Naive B cell (primary cell): ENCODE measurements around the gene LGALS3BP. TPM values are rescaled to one million over a fixed set of nuclear protein-coding genes. Genes with fewer than 3 reads are reported as not detected.

Source experiments
- ATAC-seq, 2 donors: fragments of 150-1000 bp; cut with Tn5 transposase; 2 replicates each; pipeline ENCODE4 v1.10.0; 2021; ENCODE audit warnings: low read depth in 2 of 2, mild to moderate bottlenecking in 2 of 2, moderate library complexity in 2 of 2
- DNase-seq: peaks from one replicate; pipeline ENCODE4 v3.0.0; 2022
- H3K27ac Mint-ChIP-seq, 6 donors: one replicate each; pipeline ENCODE4 v1.8.0; 2020 to 2022; ENCODE audit warnings: mild to moderate bottlenecking in 6 of 6, mixed read lengths in 6 of 6, moderate library complexity in 5 of 6, inconsistent platforms in 2 of 6
- H3K27me3 Mint-ChIP-seq, 3 donors: one replicate each; pipeline ENCODE4 v1.8.0; 2021 to 2022; ENCODE audit warnings: mixed read lengths in 3 of 3, mild to moderate bottlenecking in 1 of 3
- H3K36me3 Mint-ChIP-seq, 2 donors: one replicate each; pipeline ENCODE4 v1.8.0; 2020 to 2022; ENCODE audit warnings: mixed read lengths in 2 of 2, inconsistent platforms in 1 of 2, mild to moderate bottlenecking in 1 of 2
- H3K4me1 Mint-ChIP-seq, 3 donors: one replicate each; pipeline ENCODE4 v1.8.0; 2020 to 2022; ENCODE audit warnings: mixed read lengths in 3 of 3, inconsistent platforms in 1 of 3, mild to moderate bottlenecking in 1 of 3, moderate library complexity in 1 of 3
- H3K4me3 Mint-ChIP-seq, 8 donors: one replicate each; pipeline ENCODE4 v1.8.0; 2020 to 2022; ENCODE audit warnings: mild to moderate bottlenecking in 8 of 8, mixed read lengths in 8 of 8, moderate library complexity in 8 of 8, inconsistent platforms in 2 of 8
- H3K9me3 Mint-ChIP-seq, 7 donors: one replicate each; pipeline ENCODE4 v1.8.0; 2020 to 2022; ENCODE audit warnings: mixed read lengths in 7 of 7, mild to moderate bottlenecking in 5 of 7, inconsistent platforms in 2 of 7, moderate library complexity in 1 of 7
- polyA plus RNA-seq, 6 donors: library from polyadenylated mRNA; unstranded; fragments of 300-500 nt; fragmentation: Illumina TruSeq; gene quantifications; one replicate each; pipeline ENCODE4 v1.2.3, GENCODE V29; 2021; ENCODE audit warnings: low read depth in 6 of 6

The LGALS3BP gene
- polyA plus RNA-seq, 6 donors from 2014 or later, result 1.2 to 17.1 (median 3.7) TPM

DNA sequence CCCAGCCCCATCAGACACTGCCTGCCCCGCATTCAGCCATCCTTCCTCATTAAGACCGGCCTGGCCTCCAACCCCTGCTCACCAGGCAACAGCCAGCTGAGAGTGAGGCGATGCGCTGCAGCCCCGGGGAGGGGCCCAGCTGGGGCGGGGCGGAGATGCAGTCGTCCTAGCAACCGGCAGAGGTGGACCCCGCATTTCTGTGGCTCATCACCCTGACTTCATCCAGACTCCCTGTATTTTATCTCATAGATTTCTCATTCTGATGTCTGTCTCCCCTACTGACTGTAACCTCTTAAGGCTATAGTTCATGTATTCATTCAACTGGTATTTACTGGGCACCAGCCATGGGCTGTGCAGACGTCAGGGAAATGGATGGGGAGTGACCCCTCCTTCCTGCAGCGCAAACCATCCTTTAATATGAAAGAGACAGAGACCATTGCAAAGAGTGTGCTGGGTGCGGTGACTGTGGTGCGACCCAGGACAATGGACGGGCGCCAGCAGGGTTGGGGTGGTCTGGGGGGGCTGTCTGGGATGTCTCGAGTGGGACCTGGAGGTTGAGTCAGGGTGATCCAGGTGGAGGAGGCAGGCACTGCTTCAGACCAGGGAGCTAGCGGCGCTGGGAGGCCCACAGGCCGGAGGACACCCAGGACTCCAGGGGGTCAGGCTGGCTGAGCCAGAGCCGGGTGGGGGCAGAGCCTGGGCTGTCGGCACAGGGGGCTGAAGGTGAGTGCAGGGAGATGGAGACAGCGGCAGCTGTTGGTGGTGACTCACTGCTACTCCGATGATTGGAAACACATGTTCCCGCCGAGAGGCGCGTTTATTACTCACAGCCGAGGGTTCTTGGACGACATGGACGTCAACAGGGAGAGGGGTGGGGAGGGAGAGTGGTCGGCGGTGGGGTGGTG lies 44.1 kb downstream of the LGALS3BP start:
- Mint-ChIP-seq H3K9me3 (no peaks in the 10 kb centered on the region), H3K27me3 (peaks cover 7 to 19% (median 18%) of the 10 kb centered on the region in 3 donors), H3K4me3 (no peak overlapping the region), H3K36me3 (no peaks in the 10 kb centered on the region), H3K4me1 (peaks cover 0 to 4% (median 0%) of the 10 kb centered on the region in 3 donors), H3K27ac (peak overlapping the region in 1 of 6 donors; percentile 48)
- DNase-seq (no peak), ATAC-seq (no peak)

- Mint-ChIP-seq H3K4me1 (peaks cover 0 to 4% (median 0%) of the 10 kb centered on the region in 3 donors), H3K27ac (peak overlapping the region in 1 of 6 donors; percentile 33)
These were observed 44.9 kb downstream of the LGALS3BP start for GRCh38 chr17:78934681-78935418.

DNA sequence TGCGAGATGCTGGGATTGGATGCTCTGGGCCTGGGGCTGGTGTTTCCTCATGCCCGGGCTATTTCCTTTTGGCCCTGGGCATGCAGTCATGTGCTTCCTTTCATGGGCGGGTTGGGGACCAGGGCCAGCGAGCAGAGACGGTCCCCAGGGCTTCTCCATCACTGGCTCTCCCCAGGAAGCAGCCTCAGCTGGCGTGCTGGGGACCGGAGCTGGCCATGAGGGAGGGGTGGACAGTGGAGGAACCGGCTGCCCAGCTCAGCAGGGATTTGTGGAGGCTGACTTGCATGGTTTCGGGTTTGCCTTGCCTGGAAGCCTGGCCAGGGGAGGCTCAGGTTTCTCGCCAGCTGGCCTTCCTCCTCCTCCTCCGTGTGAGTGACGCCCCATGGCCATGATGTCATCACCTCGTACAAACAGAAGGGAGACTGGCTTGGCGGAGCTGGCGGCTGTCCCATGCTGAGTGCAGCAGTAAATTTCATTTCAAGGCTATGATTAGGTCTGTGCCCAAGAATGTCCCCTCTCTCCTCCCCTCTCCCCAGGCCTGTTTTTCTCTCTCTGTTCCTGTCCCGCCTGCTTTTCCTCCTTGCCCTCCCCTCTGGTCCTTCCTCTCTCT lies 45.7 kb downstream of the LGALS3BP start:
- H3K27me3 Mint-ChIP-seq, result peaks cover 7 to 22% (median 19%) of the 10 kb centered on the region in 3 donors
- H3K4me1 Mint-ChIP-seq, result peaks cover 0 to 4% (median 0%) of the 10 kb centered on the region in 3 donors
- H3K27ac Mint-ChIP-seq, result no peak overlapping the region
- DNase-seq (no peak), ATAC-seq (no peak)
- no peaks in the 10 kb centered on the region for H3K36me3 Mint-ChIP-seq
- peak overlapping the region in 1 of 8 donors; percentile 32 for H3K4me3 Mint-ChIP-seq
- no peaks in the 10 kb centered on the region for H3K9me3 Mint-ChIP-seq

More at GRCh38 chr17:78934681-78935418, 44.9 kb downstream of the LGALS3BP start:
- peaks cover 7 to 19% (median 18%) of the 10 kb centered on the region in 3 donors for H3K27me3 Mint-ChIP-seq
- no peaks in the 10 kb centered on the region for H3K36me3 Mint-ChIP-seq
- ATAC-seq, result no peak
- H3K4me3 Mint-ChIP-seq, result no peak overlapping the region
- no peaks in the 10 kb centered on the region for H3K9me3 Mint-ChIP-seq
- no peak for DNase-seq

DNA sequence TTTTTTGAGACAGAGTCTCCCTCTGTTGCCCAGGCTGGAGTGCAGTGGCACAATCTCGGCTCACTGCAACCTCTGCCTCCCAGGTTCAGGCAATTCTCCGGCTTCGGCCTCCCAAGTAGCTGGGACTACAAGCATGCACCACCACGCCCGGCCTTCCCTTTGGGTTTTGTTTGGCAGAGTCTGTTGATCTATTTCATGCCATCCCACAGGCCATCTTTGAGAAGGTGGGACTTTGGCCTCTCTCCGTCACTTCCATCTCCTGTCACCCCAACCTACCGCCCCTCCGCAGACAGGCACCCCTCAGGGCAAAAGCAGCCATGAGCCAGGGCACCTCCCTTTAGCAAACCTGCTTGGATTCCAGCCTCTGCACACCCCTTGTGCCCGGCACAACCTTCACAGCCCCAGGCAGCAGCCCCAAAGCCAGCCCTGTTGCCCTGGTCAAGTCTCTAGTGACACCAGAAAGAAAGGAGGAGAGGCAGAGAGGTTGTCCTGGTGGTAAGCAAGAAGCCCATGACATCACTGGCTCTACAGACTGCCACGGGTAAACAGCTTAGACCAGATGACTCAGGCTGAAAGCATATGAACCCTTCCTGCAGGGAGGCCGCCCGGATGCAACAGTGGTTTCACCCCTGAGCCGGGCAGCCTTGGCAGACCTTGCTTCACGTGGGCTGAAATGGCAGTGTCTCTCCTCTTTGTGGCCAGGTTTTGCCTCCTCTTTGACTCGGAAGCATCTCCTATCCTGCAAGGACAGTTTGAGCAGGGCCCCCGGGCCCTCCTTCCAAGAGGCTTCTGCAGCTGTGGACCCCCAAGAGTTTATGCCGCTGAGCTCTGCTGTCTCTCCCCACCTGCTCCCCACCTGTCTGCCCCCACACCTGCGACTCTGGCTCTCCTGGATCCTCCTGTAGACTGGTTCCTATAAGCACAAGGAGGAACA lies 46.4 kb downstream of the LGALS3BP start:
- ATAC-seq, result peak in 1 of 2 donors; percentile 35
- peaks cover 7 to 27% (median 20%) of the 10 kb centered on the region in 3 donors for H3K27me3 Mint-ChIP-seq
- H3K27ac Mint-ChIP-seq, result peak overlapping the region in 1 of 6 donors; percentile 86
- H3K9me3 Mint-ChIP-seq, result no peaks in the 10 kb centered on the region
- no peaks in the 10 kb centered on the region for H3K36me3 Mint-ChIP-seq
- no peak overlapping the region for H3K4me3 Mint-ChIP-seq
- no peak for DNase-seq
- H3K4me1 Mint-ChIP-seq, result peaks cover 0 to 4% (median 0%) of the 10 kb centered on the region in 3 donors

DNA sequence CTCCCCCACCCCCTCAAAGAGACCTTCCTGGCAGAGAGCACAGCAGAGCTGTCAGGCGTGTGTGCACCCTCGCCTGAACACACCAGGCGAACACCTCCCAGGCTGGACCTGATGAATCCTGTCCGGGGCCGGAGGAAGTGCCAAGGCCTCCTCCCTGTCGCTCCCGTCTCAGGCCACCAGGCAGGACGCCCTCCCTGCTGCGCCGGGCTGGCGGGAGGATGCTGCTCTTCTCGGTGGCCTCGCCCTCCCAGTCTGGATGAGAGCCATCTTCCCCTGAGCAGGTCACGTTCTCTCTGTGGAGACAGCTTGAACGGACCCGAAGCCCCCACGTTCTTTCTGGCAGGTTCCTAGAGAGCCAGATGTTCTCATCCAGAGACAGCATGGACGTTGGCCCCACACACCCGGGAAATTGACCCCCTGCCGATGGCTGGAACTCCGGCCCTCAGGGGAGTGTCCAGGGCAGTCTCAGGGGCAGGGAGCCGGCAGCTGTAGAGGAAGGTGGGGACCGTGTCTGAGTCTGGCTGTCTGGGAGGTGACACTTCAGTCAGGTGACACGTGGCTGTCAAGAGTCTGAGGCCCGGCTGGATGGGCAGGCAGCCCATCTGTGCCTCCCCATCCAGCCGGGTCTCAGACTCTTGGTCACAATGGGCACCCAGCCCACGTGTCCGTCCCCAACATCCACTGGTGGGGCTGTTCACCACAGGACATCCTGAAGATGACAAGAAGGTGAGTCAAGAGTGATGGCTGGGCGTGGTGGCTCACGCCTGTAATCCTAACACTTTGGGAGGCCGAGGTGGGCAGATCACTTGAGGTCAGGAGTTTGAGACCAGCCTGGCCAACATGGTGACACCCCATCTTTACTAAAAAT lies 49.6 kb downstream of the LGALS3BP start:
- peaks cover 4 to 8% (median 6%) of the 10 kb centered on the region in 3 donors for H3K4me1 Mint-ChIP-seq
- ATAC-seq, result no peak
- H3K36me3 Mint-ChIP-seq, result no peaks in the 10 kb centered on the region
- no peak overlapping the region for H3K4me3 Mint-ChIP-seq
- H3K27ac Mint-ChIP-seq, result peak overlapping the region in 1 of 6 donors; percentile 38
- DNase-seq, result no peak
- no peaks in the 10 kb centered on the region for H3K9me3 Mint-ChIP-seq
- H3K27me3 Mint-ChIP-seq, result peaks cover 4 to 26% (median 16%) of the 10 kb centered on the region in 3 donors

DNA sequence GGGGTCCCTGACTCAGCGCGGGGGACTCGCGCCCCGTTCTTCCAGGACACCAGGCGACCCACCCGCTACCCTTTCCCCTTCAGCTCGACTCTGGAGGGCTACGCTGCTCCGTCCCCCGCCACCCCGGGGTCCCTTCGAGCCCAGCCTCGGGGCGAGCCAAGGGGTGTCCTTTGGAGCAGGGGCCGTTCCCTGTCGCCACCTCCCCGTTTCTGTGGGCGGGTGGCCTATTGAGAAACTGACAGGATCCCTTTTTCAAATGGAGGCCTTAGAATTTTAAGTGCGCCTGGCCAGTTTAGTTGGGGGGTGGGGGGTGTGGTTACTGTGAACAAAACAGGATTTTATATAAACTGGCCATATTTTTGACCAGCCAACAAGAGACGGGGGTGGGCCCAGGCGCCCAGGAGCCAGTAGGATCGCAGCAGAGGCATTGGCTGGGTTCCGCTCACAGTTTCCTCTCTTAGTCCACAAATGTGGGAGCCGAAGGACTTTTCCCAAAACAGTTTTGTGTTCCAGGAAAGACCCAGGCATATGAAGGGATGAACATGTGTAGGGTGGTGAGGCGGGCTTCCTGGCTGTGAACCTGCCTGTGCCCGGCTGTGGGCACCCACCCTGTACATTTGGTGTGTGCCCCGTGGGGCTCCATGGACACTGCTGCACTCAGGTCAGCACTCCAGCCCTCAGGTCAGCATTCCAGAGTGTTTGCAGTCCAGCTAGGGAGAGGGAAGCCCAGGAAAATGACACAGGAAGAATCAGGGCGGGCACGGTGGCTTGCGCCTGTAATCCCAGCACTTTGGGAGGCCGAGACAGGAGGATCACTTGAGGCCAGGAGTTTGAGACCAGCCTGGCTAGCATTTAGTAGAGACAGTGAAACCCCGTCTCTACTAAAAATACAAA lies 53.8 kb downstream of the LGALS3BP start:
- peak; percentile 3 to 8 for ATAC-seq
- H3K27ac Mint-ChIP-seq, result peak overlapping the region in 2 of 6 donors; percentile 71 to 85
- H3K4me3 Mint-ChIP-seq, result peak overlapping the region in 7 of 8 donors; percentile 22 to 86 (median 65)
- peaks cover under 1 to 17% (median 6%) of the 10 kb centered on the region in 3 donors for H3K27me3 Mint-ChIP-seq
- no peak for DNase-seq
- H3K4me1 Mint-ChIP-seq, result peaks cover 10 to 26% (median 23%) of the 10 kb centered on the region in 3 donors
- H3K9me3 Mint-ChIP-seq, result no peaks in the 10 kb centered on the region
- no peaks in the 10 kb centered on the region for H3K36me3 Mint-ChIP-seq

GRCh38 chr17:78925234-78925633 lies 54.5 kb downstream of the LGALS3BP start, which contains the start of gene TIMP2:
Gene TIMP2 (minus strand): TSS chr17:78925387. CDS start chr17:78925088, 299 bp downstream.
- ATAC-seq, result peak; percentile 78 to 80
- no peaks in the 10 kb centered on the region for H3K9me3 Mint-ChIP-seq
- H3K27ac Mint-ChIP-seq, result peak within 1 kb of the TSS in 4 of 6 donors; percentile 42 to 88 (median 78)
- peaks cover 0 to 17% (median 6%) of the 10 kb centered on the region in 3 donors for H3K27me3 Mint-ChIP-seq
- no peaks in the 10 kb centered on the region for H3K36me3 Mint-ChIP-seq
- peak within 1 kb of the TSS; percentile 84 to 96 (median 89) for H3K4me3 Mint-ChIP-seq
- peak; percentile 78 for DNase-seq
- peaks cover 10 to 26% (median 23%) of the 10 kb centered on the region in 3 donors for H3K4me1 Mint-ChIP-seq

- ATAC-seq, result peak; percentile 4 to 7
- H3K4me1 Mint-ChIP-seq, result peaks cover 15 to 31% (median 26%) of the 10 kb centered on the region in 3 donors
- peak overlapping the region; percentile 84 to 96 (median 89) for H3K4me3 Mint-ChIP-seq
- no peaks in the 10 kb centered on the region for H3K36me3 Mint-ChIP-seq
- peak overlapping the region in 1 of 6 donors; percentile 88 for H3K27ac Mint-ChIP-seq
- no peaks in the 10 kb centered on the region for H3K9me3 Mint-ChIP-seq
- peaks cover 0 to 17% (median 10%) of the 10 kb centered on the region in 3 donors for H3K27me3 Mint-ChIP-seq
- DNase-seq, result no peak
These were observed 55.1 kb downstream of the LGALS3BP start for GRCh38 chr17:78924481-78925151.

- H3K9me3 Mint-ChIP-seq, result no peaks in the 10 kb centered on the region
- ATAC-seq (peak; percentile 79 to 80), DNase-seq (peak; percentile 78)
- peak overlapping the region; percentile 88 to 96 (median 91) for H3K27ac Mint-ChIP-seq
- H3K4me1 Mint-ChIP-seq, result peaks cover 19 to 31% (median 26%) of the 10 kb centered on the region in 3 donors
- H3K27me3 Mint-ChIP-seq, result peaks cover 0 to 11% (median 10%) of the 10 kb centered on the region in 3 donors
- H3K36me3 Mint-ChIP-seq, result no peaks in the 10 kb centered on the region
- H3K4me3 Mint-ChIP-seq, result peak overlapping the region; percentile 84 to 96 (median 89)
These were observed 55.9 kb downstream of the LGALS3BP start for GRCh38 chr17:78923660-78924453.
